ENCODE results near the gene ZNF783. TPM values are rescaled to one million over a fixed set of nuclear protein-coding genes. Genes with fewer than 3 reads are reported as not detected.
A peak's percentile ranks its signal among the peaks of the same experiment; 100 is the strongest.

The ZNF783 gene
- total and polyA plus RNA-seq, 9 of the 15 experiments (the other 6 are each of a cell fraction or from before 2014, with no cell fraction given) = 0.66 to 11.2 (median 5.4) TPM

DNA sequence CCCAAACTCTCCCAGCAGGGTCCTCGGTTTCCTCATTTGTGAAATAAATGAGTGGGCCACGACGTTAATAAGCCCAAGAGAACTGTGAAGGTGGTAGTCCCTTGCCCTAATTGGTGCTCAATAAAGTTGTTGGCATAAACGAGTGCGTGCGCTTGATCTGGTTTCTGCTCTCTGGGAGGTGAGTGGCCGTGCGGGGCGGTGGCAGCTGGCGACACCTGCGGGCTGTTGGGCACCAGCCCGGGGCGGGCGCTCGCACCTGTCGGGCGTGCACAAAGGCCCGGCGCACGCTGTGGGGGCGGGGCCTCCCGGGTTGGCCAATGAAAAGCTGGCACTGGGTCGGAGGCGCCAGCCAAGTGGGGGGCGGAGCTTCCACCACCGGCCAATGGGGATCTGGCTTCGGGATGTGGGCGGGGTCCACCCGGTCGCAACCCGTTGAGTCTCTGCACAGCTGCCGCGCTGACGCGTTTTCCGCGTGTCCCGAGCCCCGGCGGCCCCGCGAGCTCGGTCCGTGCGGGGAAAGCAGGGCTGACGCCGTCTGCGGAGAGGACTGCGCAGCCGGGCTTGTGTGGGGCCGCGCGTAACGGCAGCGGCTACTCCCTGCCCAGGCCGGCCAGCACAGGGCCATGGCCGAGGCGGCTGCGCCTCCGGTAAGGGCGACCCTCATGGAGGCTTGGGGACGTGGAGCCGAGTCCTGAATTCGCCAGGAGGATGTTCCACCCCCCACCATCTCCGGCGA is 23.0 kb downstream of the ZNF783 start (continued):
- TF ChIP-seq NRF1 (conservative IDR thresholded peaks at IDR 0.05 in 1 of 2, IDR thresholded peaks at IDR 0.05 in 1 of 2) (peak; percentile 72 to 74), ZNF311 (CRISPR knock-in tag; IDR thresholded peaks at IDR 0.05) (no peak), ELF4 (CRISPR knock-in tag; IDR thresholded peaks at IDR 0.05) (no peak), SAP30 (IDR thresholded peaks at IDR 0.05; ENCODE audit: borderline replicate concordance, insufficient read depth, low read depth, low read length, poor library complexity, severe bottlenecking) (no peak), RBM17 (IDR thresholded peaks at IDR 0.05; ENCODE audit: borderline replicate concordance, low read depth, low read length) (no peak), KLF1 (tag; IDR thresholded peaks at IDR 0.05) (no peak), ATF7 (IDR thresholded peaks at IDR 0.05) (no peak), HDAC1 (IDR thresholded peaks at IDR 0.05) (peak in 1 of 2 experiments; percentile 50; a peak in 1 of 4 replicates), RBM14 (IDR thresholded peaks at IDR 0.05; ENCODE audit: borderline replicate concordance, insufficient read depth, low read depth, low read length) (0 out of 2 replicates have a peak, but pooled peaks have one; percentile 54), CCNT2 (IDR thresholded peaks at IDR 0.05; ENCODE audit: borderline replicate concordance, extremely low read depth, insufficient read length, low read depth, low read length) (peak; percentile 51), TAF9B (IDR thresholded peaks at IDR 0.05; ENCODE audit: partially characterized antibody) (no peak), KHSRP (IDR thresholded peaks at IDR 0.05) (no peak), KDM1A (IDR thresholded peaks at IDR 0.05) (no peak), POLR2AphosphoS2 (IDR thresholded peaks at IDR 0.05; ENCODE audit: low read length) (peak; percentile 31; the same call in 1 of the 2 replicates), PRPF4 (IDR thresholded peaks at IDR 0.05; ENCODE audit: insufficient read depth, low read depth, low read length, poor library complexity, severe bottlenecking) (no peak), FOXK2 (conservative IDR thresholded peaks at IDR 0.05 in 1 of 2, IDR thresholded peaks at IDR 0.05 in 1 of 2; ENCODE audit: low read depth in 2 of 2) (no peak), MYBL2 (IDR thresholded peaks at IDR 0.05; ENCODE audit: low read depth) (no peak), MYBL2 (CRISPR knock-in tag; IDR thresholded peaks at IDR 0.05; ENCODE audit: borderline replicate concordance) (no peak), CBFB (CRISPR knock-in tag; IDR thresholded peaks at IDR 0.05) (peak; percentile 75; the same call in 1 of the 2 replicates), POLR2AphosphoS5 (IDR thresholded peaks at IDR 0.05; ENCODE audit: control insufficient read depth, insufficient read depth, low read depth, low read length) (no peak), CTBP1 (IDR thresholded peaks at IDR 0.05; ENCODE audit: borderline replicate concordance) (peak; percentile 33; the same call in 1 of the 2 replicates), ZNF274 (IDR thresholded peaks at IDR 0.05; ENCODE audit: borderline replicate concordance, low read depth, low read length) (no peak), NCOA4 (IDR thresholded peaks at IDR 0.05; ENCODE audit: partially characterized antibody) (no peak), TAL1 (IDR thresholded peaks at IDR 0.05) (no peak), RBFOX2 (IDR thresholded peaks at IDR 0.05; ENCODE audit: low read depth, low read length) (peak; percentile 61)
- TF ChIP-seq, protein P1, sequence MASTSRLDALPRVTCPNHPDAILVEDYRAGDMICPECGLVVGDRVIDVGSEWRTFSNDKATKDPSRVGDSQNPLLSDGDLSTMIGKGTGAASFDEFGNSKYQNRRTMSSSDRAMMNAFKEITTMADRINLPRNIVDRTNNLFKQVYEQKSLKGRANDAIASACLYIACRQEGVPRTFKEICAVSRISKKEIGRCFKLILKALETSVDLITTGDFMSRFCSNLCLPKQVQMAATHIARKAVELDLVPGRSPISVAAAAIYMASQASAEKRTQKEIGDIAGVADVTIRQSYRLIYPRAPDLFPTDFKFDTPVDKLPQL (IDR thresholded peaks at IDR 0.05; ENCODE audit: extremely low read depth, insufficient read length) = no peak
- TF ChIP-seq, protein P2, sequence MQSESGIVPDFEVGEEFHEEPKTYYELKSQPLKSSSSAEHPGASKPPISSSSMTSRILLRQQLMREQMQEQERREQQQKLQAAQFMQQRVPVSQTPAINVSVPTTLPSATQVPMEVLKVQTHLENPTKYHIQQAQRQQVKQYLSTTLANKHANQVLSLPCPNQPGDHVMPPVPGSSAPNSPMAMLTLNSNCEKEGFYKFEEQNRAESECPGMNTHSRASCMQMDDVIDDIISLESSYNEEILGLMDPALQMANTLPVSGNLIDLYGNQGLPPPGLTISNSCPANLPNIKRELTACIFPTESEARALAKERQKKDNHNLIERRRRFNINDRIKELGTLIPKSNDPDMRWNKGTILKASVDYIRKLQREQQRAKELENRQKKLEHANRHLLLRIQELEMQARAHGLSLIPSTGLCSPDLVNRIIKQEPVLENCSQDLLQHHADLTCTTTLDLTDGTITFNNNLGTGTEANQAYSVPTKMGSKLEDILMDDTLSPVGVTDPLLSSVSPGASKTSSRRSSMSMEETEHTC (IDR thresholded peaks at IDR 0.05) = no peak
